HG03066 (cell line): ENCODE measurements around the gene IQCB1.
"Not testable (repeated sequence)": the region's sequence is repeated elsewhere in the genome, so short reads cannot be mapped to it uniquely, and the experiment has no call there.

ENCODE experiments used
- ATAC-seq: cut with Tn5 transposase; IDR thresholded peaks from one replicate; pipeline ENCODE4 v1.9.1; 2021; ENCODE audit warnings: low read depth; ENCODE audit not compliant: unreplicated experiment

Gene IQCB1

DNA sequence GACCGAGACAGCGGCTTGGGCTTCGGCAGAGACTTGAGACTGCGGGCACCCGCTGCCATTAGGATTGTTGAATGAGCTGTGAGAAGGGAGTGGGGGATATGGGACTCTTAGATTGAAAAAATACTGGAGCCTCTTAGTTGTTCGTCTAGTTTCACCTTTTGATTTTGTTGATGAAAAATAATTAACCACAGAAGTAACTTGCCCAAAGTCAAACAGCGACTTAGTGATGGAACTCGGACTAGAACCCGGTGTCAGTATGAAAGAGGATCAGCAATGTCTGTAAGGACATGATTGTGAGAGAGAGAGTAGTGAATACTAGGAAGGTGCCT, 84.8 kb downstream of the IQCB1 start:
- no peak for ATAC-seq

DNA sequence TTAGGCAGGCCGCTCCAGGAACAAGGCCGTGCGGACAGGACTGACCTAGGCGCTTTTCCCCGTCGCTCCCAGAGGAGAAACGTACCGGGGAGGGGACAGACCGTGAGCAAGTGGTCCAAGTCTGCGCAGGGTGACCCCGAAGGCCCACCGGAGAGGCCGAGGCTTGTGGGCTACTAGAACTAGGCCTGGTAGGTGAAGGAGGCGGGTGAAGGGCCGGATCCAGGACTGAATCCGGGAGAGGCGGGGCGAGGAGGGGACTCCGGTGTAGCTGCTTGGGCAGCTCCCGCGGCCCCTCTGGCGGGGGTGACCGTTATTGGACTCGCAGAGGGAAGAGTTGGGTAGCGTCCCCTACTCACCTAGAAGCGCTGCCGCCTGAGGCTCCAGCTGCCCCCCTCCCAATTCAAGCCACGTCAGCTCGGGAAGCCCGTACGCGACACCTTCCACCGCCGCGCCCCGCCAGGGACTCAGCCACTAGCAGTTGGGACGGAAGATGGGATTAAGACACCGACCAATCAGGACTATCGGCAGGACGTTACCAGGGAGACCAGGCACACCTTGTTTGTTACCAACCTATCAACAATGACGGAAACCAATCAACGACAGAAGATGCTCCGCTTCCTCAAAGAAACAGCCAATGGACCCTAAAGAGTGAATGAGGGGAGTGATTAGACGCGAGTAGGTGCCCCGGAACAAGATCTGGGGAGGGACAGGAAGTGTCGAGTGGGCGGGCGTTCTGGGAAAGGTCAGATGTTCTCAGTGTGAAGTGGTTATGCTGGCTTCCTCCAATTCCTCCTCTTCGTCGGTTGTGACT, 85.4 kb downstream of the IQCB1 start, which contains the start of gene GOLGB1:
TSS of gene GOLGB1 (minus strand) at position 466 of the 811 bp plus-strand sequence. CDS start 18,770 bp downstream, outside the sequence.
- ATAC-seq, result peak; percentile 96

DNA sequence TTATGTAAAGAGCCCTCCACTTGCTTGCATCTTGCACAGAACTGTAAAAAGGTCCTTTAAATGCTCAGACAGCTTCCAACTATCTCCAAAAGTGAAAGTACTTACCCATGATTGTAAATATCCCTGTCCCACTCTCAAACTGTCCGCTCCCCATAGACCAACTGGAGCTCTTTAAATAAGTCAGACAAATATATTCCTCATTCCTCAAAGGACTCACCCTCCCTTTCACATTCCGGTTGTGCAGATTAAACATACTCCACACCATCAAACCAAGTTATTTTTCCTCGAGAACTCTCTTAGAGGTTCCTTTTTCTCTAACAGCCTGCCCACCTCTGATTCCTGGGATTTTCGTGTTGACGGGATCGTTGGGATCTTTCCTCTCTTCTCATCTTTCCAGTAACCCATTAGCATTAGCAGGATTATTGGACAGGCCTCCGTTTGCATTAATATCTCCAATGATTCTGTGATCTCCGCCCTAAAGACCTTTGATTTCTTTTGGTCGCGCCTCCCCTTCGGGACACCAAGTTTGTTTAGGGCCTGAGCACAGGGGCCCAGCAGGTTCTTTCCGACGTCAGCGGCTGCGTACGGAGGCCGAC, 86.1 kb downstream of the IQCB1 start:
- ATAC-seq, result peak; percentile 23

DNA sequence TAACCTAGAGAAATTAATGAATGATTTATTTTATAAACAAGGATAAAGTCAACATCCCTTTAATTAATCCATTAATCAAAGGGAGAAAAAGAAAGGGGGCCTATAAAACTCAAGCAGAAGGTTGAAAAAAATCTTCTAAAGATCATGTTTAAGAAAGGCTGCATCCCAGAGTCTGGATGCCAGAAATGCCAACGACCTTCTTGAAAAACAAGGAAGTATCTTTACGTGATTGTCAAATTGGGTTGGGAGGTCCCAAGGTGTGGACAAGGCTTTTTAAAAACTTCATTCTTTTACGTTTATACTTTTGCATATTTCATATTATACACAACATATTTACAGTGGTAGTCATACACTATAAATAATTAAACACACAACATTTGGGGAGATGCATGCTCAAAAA, 86.9 kb downstream of the IQCB1 start:
- ATAC-seq, result no peak

DNA sequence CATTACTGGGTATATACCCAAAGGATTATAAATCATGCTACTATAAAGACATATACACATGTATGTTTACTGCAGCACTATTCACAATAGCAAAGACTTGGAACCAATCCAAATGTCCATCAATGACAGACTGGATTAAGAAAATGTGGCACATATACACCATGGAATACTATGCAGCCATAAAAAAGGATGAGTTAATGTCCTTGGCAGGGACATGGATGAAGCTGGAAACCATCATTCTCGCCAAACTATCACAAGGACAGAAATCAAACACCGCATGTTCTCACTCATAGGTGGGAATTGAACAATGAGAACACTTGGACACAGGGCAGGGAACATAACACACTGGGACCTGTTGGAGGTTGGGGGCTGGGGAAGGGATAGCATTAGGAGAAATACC, 91.8 kb downstream of the IQCB1 start:
- not testable (repeated sequence) for ATAC-seq

DNA sequence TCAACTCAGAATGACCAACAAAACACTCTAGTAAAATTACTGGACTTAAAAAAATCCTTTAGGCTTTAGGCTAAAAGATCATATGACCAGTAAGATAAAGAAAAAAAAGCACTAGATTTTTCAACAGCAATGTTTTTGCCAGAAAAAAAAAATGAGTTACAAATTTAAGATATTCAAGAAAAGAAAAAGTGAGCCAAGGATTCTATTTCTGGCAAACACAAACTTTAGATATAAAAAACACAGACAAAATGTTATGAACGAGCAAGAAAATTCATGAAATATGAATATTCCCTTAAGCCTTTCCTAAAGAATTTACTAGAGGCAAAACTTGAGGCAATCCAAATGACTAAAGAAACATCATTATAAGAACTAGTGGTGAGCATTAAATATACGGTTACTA, 94.0 kb downstream of the IQCB1 start:
- ATAC-seq, result no peak

DNA sequence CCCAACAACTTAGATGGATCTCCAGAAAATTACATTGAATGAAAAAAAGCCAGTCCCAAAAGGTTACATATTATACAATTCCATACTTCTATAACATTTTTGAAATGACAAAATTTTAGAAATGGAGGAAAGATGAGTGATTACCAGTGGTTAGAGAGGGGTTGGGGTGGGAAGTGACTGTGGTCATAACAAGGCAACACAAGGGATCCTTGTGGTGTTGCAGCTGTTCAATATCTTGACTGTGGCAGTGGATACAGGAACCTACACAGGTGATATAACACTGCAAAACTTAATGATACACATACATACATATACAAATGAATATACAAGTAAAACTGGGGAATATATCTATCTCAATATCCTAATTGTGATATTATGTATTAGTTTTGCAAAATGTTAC, 95.0 kb downstream of the IQCB1 start:
- no peak for ATAC-seq

DNA sequence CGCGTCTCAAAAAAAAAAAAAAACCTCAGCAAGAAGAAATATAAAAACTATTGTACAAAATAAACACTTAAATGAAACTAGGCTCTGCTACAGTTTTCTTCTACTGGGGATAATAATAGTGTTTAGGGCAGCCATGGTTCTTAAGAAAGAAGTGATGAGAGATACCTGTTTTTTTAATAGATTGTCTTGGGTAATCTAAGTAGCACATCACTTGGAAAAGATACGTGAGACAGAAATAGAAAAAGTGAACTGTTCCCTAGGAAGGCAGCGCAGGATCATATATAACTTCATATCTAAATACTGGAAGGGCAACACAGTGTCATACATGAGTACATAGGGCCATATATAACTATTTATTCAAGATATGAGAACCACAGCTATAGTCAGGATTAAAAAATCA, 97.2 kb downstream of the IQCB1 start:
- no peak for ATAC-seq

DNA sequence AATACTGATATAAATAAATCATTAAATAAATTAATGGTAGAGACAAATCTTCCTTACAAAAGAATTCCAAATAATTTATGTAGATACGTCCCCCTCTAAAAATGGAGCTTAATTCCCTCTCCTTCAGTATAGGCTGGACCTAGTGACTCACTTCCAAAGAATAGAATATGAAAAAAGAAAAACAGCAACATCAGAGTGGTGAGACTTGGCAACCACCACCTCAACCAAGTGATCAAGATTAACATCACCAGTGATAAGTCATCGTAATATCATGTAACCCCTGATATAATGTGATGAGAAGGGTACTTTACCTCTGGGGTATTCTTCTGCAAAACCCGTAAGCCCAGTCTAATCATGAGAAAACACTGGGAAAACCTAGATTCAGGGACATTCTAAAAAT, 98.7 kb downstream of the IQCB1 start:
- ATAC-seq, result no peak

DNA sequence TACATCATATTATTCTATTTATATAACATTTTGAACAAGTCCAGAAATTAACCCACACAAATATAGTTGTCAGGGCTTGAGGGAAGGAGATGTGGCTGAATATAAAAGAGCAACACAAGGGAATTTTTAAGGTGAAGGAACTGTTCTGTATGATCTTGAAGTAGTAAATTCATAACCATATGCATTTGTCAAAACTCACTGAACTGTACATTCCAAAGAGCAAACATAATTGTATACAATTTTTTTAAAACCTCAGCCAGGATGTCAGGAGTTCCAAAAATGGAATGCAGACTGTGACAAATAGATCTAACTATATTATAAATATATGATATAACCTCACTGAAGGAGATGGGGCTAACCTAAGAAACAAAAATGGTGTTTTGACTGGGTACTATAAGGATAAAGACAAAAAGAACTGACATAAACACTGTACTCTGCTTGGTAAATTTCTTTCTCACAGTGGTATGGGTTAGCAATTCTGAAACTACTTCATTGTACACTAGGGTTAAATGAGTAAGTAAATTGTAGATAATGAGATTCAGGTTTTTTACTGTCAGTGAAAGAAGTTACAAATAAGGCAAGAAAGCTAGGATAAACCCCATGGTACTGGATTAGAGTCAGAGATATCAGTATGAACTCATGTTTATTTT, 99.7 kb downstream of the IQCB1 start:
- peak; percentile 95 for ATAC-seq

DNA sequence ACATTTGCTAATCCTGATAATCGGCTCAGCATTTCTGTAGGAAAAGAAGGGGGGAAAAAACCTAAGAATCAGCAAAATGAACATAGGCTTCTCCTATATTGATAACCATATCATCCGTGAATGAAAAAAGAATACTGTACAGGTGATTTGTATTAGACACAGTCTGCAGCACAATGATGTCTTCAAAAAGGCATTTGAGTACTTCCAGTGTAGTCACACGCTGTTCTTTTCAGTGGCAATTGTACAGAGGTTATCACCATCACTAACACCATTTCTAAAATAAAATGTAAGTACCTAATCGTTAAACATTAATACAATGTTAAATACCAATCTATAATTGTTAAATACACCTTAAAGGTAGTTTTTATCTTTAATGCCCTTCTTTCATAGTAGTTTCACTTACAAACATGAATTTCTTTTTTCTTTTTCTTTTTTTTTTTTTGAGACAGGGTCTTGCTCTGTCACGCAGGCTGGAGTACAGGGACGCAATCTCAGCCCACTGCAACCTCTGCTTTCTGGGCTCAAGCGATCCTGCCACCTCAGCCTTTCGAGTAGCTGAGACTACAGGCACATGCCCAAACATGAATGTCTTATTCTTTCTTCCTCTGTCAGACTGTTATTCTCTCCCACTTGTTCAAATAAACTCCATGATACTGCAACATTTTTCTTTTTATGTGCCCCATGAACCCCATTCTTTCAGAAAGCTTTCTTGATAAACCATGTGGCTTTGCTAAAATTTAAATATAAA, 103.7 kb downstream of the IQCB1 start:
- ATAC-seq, result no peak

DNA sequence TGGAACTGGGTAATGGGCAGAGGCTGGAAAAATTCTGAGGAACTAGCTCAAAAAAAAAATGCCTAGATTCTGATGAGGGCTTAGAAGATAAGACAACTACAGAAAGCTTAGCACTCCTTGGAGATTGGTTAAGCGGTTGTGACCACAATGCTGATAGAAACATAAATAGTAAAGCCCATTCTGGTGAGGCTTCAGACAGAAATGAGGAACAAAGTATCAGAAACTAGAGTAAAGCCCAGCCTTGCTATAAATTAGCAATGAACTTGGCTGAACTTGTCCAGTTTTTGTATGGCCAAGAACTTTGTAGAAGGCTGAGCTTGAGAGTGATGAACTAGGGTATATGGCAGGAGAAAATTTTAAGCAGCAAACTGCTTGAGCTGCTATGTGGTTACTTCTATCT, 110.7 kb downstream of the IQCB1 start:
- ATAC-seq, result peak; percentile 96

DNA sequence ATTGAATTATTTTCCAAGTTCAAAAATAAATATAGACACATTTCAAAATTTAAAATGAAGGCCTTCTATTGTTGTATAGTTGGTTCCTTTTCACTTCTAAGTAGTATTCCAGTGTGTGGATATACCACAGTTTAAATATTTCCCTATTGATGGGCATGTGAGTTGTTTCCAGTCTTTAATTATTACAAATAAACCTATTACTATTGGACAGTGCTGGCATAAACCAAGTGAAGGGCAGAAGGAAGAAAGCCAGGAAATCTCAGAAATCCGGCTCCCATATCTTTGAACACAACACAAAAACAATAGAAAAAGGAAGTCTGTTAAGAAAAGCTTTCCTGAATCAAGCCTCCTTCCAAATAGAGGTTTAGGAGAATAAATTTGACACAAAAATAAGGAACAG, 111.4 kb downstream of the IQCB1 start:
- ATAC-seq, result no peak

DNA sequence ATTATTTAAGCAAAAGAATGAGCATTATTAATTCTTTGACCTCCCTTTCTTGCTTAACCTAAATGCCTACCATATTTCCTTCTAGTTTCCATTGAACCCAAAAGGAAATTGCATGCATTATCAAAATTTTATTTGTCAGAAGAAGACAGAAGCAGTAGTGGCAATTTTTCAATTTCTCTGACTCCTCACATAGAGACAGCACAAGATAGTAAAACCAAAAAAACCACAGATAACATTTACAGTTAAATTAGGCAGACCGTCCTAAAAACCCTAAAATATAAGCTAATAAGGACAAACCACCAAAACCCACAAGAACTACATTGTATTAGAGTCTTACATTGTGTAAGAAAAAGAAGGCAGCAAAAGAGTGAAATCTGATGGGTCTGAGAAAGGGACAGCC, 112.4 kb downstream of the IQCB1 start:
- no peak for ATAC-seq

DNA sequence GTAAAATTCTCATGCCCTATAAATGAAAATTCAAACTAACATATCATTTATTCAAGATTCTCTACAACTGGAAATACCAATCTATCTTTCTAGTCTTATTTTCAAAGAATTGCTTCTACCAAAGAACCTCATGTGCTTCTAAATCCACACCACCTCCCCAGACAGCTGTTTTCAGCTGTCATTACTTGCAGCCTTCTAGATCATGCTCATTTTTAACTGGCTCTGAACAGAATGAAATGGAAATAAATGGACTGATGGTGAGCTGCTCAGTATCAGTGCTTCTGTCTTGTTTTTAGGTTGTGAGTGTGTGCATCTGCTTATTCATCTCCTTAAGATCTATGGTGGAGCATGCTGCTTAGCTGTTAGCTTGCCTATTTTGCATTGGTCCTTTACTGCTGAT, 114.7 kb downstream of the IQCB1 start:
- no peak for ATAC-seq
